ENCODE measurements around the gene MROH2A.
"Not testable (repeated sequence)": the region's sequence is repeated elsewhere in the genome, so short reads cannot be mapped to it uniquely, and the experiment has no call there.

MROH2A gene

GRCh38 chr2:233852056-233852455 is 73.9 kb downstream of the MROH2A start:
- H3K4me1 ChIP-seq (ENCODE audit: insufficient read depth, low read length): peaks cover 10% of the 10 kb centered on the region
- H3K36me3 ChIP-seq (ENCODE audit: insufficient read depth, low read length): peaks cover 37% of the 10 kb centered on the region
- no peaks in the 10 kb centered on the region for H3K9me3 ChIP-seq (ENCODE audit: control insufficient read depth, insufficient read depth, low read length)
- H3K9ac ChIP-seq (ENCODE audit: low read depth, low read length): 0 out of 2 replicates have a peak overlapping the region, but pooled peaks have one; percentile 80

DNA sequence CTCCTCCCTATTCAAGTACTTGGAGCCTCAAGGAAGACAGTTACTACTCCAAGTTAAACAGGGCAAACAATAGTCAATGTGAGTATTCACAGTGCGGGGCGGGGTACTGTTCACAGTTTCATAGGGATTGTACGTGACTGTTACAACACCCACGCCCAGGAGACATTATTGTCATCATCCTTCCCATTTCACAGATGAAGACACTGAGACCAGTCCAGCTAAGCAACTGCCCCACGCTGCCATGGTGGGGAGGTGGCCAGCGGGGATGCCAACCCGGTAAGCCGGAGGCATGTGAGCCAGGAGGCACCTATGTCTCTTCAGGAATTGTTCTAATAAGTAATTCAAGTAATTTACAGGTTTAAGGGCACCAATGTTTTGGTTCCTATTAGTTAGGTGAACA is 75.2 kb downstream of the MROH2A start:
- Histone ChIP-seq H3K9me3 (ENCODE audit: control insufficient read depth, insufficient read depth, low read length) (no peaks in the 10 kb centered on the region), H3K9ac (ENCODE audit: low read depth, low read length) (peak overlapping the region; percentile 80), H3K4me1 (ENCODE audit: insufficient read depth, low read length) (peaks cover 10% of the 10 kb centered on the region), H3K36me3 (ENCODE audit: insufficient read depth, low read length) (peaks cover 30% of the 10 kb centered on the region)

- Histone ChIP-seq H3K9ac (ENCODE audit: low read depth, low read length) (peak overlapping the region; percentile 80), H3K36me3 (ENCODE audit: insufficient read depth, low read length) (peaks cover 26% of the 10 kb centered on the region), H3K4me1 (ENCODE audit: insufficient read depth, low read length) (peaks cover 10% of the 10 kb centered on the region), H3K9me3 (ENCODE audit: control insufficient read depth, insufficient read depth, low read length) (no peaks in the 10 kb centered on the region)
These were observed 75.7 kb downstream of the MROH2A start for GRCh38 chr2:233853883-233854240.

- H3K36me3 ChIP-seq (ENCODE audit: insufficient read depth, low read length): peaks cover 21% of the 10 kb centered on the region
- peaks cover 10% of the 10 kb centered on the region for H3K4me1 ChIP-seq (ENCODE audit: insufficient read depth, low read length)
- peak within 1 kb of the TSS; percentile 80 for H3K9ac ChIP-seq (ENCODE audit: low read depth, low read length)
- no peaks in the 10 kb centered on the region for H3K9me3 ChIP-seq (ENCODE audit: control insufficient read depth, insufficient read depth, low read length)
These were observed 76.3 kb downstream of the MROH2A start, which contains the start of gene HJURP for GRCh38 chr2:233854241-233854981. TSS of gene HJURP (minus strand) at chr2:233854535. CDS start at chr2:233854500, 35 bp downstream.

DNA sequence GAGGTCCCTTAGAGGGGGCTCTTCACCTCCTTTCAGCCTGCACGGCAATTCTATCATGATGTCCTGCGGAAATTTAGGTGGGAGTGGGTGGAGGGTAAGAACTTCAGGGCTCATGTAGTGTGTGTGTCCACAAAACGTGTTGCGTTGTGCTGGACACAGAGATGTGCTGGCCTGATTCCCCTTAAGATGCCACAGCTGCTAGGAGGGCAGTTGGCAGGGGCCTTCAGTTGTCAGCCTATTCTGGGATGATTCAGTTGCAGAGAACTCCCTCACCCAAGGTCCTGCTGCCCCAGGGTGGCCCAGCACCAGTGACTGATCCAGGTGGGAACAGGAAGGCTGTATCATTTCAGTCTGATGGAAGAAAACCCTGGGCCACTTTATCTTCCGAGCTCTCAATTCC is 77.2 kb downstream of the MROH2A start:
- Histone ChIP-seq H3K4me1 (ENCODE audit: insufficient read depth, low read length) (peaks cover 10% of the 10 kb centered on the region), H3K9ac (ENCODE audit: low read depth, low read length) (peak overlapping the region; percentile 72; the same call in 1 of the 2 replicates), H3K9me3 (ENCODE audit: control insufficient read depth, insufficient read depth, low read length) (no peaks in the 10 kb centered on the region), H3K36me3 (ENCODE audit: insufficient read depth, low read length) (peaks cover 13% of the 10 kb centered on the region)

DNA sequence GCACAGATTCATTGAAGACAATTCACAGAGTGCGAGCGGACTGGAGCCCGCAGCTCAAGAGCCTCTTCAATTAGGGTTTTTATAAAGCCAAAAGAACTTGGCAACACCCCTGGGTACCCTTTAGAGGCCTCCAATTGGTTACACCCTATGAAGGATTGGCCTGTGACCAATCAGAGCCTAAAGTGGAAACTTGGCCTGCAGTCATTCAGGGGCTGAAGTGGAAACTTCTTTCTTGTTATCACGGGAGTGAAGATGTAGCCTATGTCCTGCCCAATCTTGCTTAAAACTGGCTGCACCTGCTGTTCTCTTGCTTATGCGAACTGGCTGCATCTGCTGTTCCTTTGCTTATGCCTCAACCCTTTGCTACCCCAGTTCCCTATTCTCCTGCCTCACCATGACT is 78.1 kb downstream of the MROH2A start:
- no peak overlapping the region for H3K9ac ChIP-seq (ENCODE audit: low read depth, low read length)
- H3K9me3 ChIP-seq (ENCODE audit: control insufficient read depth, insufficient read depth, low read length): no peaks in the 10 kb centered on the region
- peaks cover 9% of the 10 kb centered on the region for H3K36me3 ChIP-seq (ENCODE audit: insufficient read depth, low read length)
- peaks cover 10% of the 10 kb centered on the region for H3K4me1 ChIP-seq (ENCODE audit: insufficient read depth, low read length)

DNA sequence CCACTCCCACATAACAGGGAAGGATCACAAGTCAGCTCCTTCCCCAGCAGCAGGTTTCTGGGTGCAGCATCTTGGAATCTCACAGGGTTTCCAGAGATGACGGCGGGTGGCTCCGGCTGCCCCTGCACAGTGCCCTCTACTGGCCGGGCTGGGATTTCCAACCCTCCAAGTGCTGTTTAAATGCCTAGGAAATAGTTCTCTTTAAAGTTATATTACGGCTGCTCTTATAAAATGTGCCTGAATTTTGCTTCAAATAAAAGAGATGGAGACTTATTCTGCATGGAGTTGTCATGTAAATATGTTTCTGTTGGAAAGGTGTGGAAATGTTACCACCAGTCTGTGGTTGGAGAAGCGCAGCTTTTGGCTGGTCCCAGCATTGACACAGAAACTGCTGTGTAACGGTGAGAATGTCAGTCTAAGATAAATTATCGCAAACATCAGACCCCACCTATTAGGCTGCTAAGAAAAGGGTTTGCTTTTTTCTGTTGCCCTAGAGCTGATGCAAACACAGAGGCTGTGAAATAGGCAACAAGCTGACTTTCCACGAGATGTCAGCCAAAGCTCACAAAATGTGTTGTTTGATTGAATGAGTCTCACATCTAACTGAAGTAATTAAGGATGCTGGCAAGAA is 79.5 kb downstream of the MROH2A start:
- H3K4me1 ChIP-seq (ENCODE audit: insufficient read depth, low read length): peaks cover 9% of the 10 kb centered on the region
- no peaks in the 10 kb centered on the region for H3K9me3 ChIP-seq (ENCODE audit: control insufficient read depth, insufficient read depth, low read length)
- no peak overlapping the region for H3K9ac ChIP-seq (ENCODE audit: low read depth, low read length)
- no peaks in the 10 kb centered on the region for H3K36me3 ChIP-seq (ENCODE audit: insufficient read depth, low read length)

DNA sequence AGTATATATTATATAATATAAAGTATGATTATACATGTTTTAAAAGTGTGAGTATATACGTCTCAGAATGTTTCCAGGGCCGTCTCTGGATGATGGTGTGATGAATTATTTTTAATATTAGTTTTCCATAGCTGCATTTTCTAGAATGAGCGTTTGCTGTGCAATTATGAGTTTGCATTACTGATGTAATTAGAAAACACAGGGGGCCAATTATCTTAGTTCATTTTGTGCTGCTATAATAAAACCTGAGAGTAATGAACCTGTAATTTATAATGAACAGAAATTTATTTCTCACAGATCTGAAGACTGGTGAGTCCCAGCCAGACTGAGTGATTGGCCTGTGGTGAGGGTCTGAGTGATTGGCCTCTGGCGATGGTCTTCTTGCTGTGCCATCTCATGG is 80.2 kb downstream of the MROH2A start:
- Histone ChIP-seq H3K36me3 (ENCODE audit: insufficient read depth, low read length) (no peaks in the 10 kb centered on the region), H3K4me1 (ENCODE audit: insufficient read depth, low read length) (peaks cover 5% of the 10 kb centered on the region; the same call in 1 of the 2 replicates), H3K9me3 (ENCODE audit: control insufficient read depth, insufficient read depth, low read length) (no peaks in the 10 kb centered on the region), H3K9ac (ENCODE audit: low read depth, low read length) (no peak overlapping the region)

DNA sequence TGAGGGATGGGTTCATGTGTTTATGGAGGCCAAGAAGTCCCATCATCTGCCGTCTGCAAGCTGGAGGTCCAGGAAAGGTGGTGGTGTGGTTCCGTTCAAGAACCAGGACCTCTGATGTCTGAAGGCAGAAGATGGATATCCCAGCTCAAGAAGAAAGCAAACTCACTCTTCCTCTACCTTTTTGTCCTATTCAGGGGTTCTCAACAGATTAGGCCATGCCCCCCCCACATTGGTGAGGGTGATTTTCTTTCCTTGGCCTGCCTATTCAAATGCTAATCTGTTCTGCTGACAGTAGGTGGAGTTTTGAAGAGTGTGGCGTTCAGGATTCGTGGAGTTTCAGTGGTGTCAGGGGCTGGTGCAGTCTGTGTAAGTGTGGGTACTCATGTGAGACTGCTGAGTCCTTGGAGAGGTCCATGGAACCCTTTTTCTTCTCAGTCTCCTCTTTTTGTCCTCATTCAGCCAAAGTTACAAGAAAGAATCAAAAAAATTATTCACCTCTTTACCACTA is 84.2 kb downstream of the MROH2A start:
- Histone ChIP-seq H3K4me1 (ENCODE audit: insufficient read depth, low read length) (peaks cover 3% of the 10 kb centered on the region; the same call in 1 of the 2 replicates), H3K36me3 (ENCODE audit: insufficient read depth, low read length) (peaks cover 4% of the 10 kb centered on the region; the same call in 1 of the 2 replicates), H3K9me3 (ENCODE audit: control insufficient read depth, insufficient read depth, low read length) (no peaks in the 10 kb centered on the region), H3K9ac (ENCODE audit: low read depth, low read length) (no peak overlapping the region)

DNA sequence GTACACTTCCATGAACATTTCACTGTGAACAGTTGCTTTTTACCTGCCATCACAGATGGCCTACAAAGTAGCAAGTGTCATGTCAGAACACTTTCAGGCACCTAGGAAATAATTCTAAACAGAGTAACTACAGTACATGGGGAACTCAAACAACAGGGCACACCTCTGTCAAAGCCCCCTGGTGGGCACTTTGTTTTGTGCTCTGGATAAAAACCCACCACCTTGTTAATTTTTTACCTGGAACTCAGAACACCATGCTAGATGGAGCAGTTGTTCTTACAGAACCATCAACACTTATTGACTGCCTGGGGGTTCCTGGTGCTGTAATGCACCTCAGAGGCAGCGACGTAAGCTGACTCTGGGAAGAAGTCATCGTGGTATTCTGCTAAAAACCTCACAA is 87.7 kb downstream of the MROH2A start:
- peaks cover 4% of the 10 kb centered on the region; the same call in 1 of the 2 replicates for H3K36me3 ChIP-seq (ENCODE audit: insufficient read depth, low read length)
- H3K9ac ChIP-seq (ENCODE audit: low read depth, low read length): no peak overlapping the region
- H3K9me3 ChIP-seq (ENCODE audit: control insufficient read depth, insufficient read depth, low read length): no peaks in the 10 kb centered on the region
- H3K4me1 ChIP-seq (ENCODE audit: insufficient read depth, low read length): peaks cover 3% of the 10 kb centered on the region; the same call in 1 of the 2 replicates

DNA sequence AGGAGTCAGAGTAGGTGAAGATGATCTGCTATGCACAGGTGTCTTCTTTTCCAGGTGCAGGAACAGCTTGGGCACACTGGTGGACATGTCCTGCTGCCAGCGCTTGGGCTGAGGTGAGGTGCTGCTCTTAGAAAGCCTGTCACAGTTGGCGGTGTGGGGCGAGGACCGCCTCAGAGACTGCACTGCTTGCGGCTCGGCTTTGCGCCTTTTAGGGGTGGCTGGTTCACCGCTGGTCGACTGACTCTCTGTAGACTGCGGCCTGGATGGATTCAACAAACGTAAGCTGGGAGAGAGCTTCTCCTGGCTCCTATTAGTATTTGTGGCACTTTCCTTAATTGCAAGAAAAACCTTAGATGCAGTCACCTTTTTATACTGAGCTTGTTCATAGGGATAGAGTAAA is 88.3 kb downstream of the MROH2A start:
- no peak overlapping the region for H3K9ac ChIP-seq (ENCODE audit: low read depth, low read length)
- no peaks in the 10 kb centered on the region for H3K9me3 ChIP-seq (ENCODE audit: control insufficient read depth, insufficient read depth, low read length)
- H3K4me1 ChIP-seq (ENCODE audit: insufficient read depth, low read length): peaks cover 3% of the 10 kb centered on the region; the same call in 1 of the 2 replicates
- H3K36me3 ChIP-seq (ENCODE audit: insufficient read depth, low read length): peaks cover 4% of the 10 kb centered on the region; the same call in 1 of the 2 replicates

DNA sequence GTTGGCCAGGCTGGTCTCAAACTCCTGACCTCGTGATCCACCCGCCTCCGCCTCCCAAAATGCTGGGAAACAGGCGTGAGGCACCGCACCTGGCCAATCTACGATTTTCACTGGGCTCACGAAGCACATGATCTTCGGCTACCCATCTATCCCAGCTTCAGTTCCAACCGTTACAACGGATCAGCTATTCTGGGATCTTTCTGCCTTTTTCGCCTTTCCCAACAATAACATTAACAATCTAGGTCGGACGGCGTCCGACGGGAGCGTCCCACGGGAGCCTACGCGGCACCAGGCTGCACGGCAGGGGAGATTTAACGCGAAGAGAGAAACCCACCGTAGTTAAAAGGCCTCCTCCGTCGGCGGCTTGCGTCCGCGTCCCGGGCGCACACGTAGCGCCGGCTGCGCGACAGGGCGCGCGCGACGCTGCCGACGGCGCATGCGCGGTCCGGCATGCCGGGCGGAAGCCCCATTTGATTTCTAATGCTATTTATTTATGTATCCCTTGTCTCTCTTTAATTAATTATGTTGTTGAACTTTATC is 89.9 kb downstream of the MROH2A start, which contains the start of gene MSL3B:
Gene MSL3B, minus strand, starts transcription at position 394 of the 540 bp plus-strand sequence.
- 0 out of 2 replicates have a peak, but pooled peaks cover 3% of the 10 kb centered on the region for H3K4me1 ChIP-seq (ENCODE audit: insufficient read depth, low read length)
- H3K9ac ChIP-seq (ENCODE audit: low read depth, low read length): peak within 1 kb of the TSS; percentile 98
- no peaks in the 10 kb centered on the region for H3K9me3 ChIP-seq (ENCODE audit: control insufficient read depth, insufficient read depth, low read length)
- peaks cover 4% of the 10 kb centered on the region; the same call in 1 of the 2 replicates for H3K36me3 ChIP-seq (ENCODE audit: insufficient read depth, low read length)

DNA sequence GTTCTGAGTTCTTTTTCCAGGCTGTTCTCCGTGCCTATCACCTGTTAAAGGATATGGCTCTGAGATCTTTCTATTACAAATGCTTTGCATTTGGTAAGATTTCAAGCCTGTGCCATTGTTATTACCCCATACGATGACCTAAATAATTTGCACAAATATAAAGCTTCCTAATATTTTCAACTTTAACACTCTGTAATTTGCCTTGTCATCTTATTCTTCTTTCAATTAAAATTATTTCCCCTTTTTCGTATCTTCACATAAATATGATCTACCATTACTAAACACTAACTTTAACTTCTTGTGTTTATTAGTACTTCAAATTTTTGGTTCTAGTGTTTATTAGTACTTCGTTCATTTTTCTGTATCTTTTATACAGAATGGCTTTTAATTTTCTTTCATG is 93.3 kb downstream of the MROH2A start:
- no peaks in the 10 kb centered on the region for H3K36me3 ChIP-seq (ENCODE audit: insufficient read depth, low read length)
- H3K4me1 ChIP-seq (ENCODE audit: insufficient read depth, low read length): no peaks in the 10 kb centered on the region
- no peak overlapping the region for H3K9ac ChIP-seq (ENCODE audit: low read depth, low read length)
- no peaks in the 10 kb centered on the region for H3K9me3 ChIP-seq (ENCODE audit: control insufficient read depth, insufficient read depth, low read length)

- not testable (repeated sequence) for H3K36me3 ChIP-seq (ENCODE audit: insufficient read depth, low read length); H3K9ac ChIP-seq (ENCODE audit: low read depth, low read length); H3K4me1 ChIP-seq (ENCODE audit: insufficient read depth, low read length); H3K9me3 ChIP-seq (ENCODE audit: control insufficient read depth, insufficient read depth, low read length)
These were observed 94.0 kb downstream of the MROH2A start for GRCh38 chr2:233872125-233872524.

Measured in ES-I3 (cell line).